ENCODE results near the gene ARID4A.

- TF ChIP-seq CTCF (IDR thresholded peaks at IDR 0.05) (no peak), POLR2A (IDR thresholded peaks at IDR 0.05) (no peak)
Observed at GRCh38 chr14:58309086-58309485, 10.7 kb downstream of the ARID4A start.
